ENCODE results near the gene TNFRSF19.

GRCh38 chr13:23560571-23561089 lies 9.6 kb upstream of the TNFRSF19 start:
- TF ChIP-seq, protein P1, sequence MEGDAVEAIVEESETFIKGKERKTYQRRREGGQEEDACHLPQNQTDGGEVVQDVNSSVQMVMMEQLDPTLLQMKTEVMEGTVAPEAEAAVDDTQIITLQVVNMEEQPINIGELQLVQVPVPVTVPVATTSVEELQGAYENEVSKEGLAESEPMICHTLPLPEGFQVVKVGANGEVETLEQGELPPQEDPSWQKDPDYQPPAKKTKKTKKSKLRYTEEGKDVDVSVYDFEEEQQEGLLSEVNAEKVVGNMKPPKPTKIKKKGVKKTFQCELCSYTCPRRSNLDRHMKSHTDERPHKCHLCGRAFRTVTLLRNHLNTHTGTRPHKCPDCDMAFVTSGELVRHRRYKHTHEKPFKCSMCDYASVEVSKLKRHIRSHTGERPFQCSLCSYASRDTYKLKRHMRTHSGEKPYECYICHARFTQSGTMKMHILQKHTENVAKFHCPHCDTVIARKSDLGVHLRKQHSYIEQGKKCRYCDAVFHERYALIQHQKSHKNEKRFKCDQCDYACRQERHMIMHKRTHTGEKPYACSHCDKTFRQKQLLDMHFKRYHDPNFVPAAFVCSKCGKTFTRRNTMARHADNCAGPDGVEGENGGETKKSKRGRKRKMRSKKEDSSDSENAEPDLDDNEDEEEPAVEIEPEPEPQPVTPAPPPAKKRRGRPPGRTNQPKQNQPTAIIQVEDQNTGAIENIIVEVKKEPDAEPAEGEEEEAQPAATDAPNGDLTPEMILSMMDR (IDR thresholded peaks at IDR 0.05; ENCODE audit: low read length): no peak
- no peak for TF ChIP-seq EZH2 (IDR thresholded peaks at IDR 0.05; ENCODE audit: borderline replicate concordance, low read length)
